HFFc6 (cell line): ENCODE results near the gene BCAT1. TPM values are rescaled to one million over a fixed set of nuclear protein-coding genes. Genes with fewer than 3 reads are reported as not detected.

ENCODE experiments used
- DNase-seq: peaks from one replicate; pipeline ENCODE4 v3.0.0-alpha.2; 2018
- H3K27ac Mint-ChIP-seq: 2 replicates; pipeline ENCODE4 v1.8.0; 2020; ENCODE audit warnings: mild to moderate bottlenecking, mixed read lengths
- H3K27me3 Mint-ChIP-seq: 2 replicates; pipeline ENCODE4 v1.8.0; 2021; ENCODE audit warnings: mild to moderate bottlenecking, moderate library complexity, mixed read lengths; ENCODE audit not compliant: insufficient read depth
- H3K36me3 Mint-ChIP-seq: 2 replicates; pipeline ENCODE4 v1.8.0; 2021; ENCODE audit warnings: low read depth, mixed read lengths
- H3K4me1 Mint-ChIP-seq: 2 replicates; pipeline ENCODE4 v1.8.0; 2020; ENCODE audit warnings: low read depth, mixed read lengths
- H3K4me3 Mint-ChIP-seq: 2 replicates; pipeline ENCODE4 v1.8.0; 2020; ENCODE audit warnings: mild to moderate bottlenecking, moderate library complexity, mixed read lengths
- H3K9me3 Mint-ChIP-seq: 2 replicates; pipeline ENCODE4 v1.8.0; 2020; ENCODE audit warnings: mild to moderate bottlenecking, mixed read lengths
- total RNA-seq, 6 experiments: library from RNA; stranded (reverse); fragmentation: NEBNext Ultra II Directional; extraction: Animal tissue kit (Norgen Biotek cat#: 25700); gene quantifications; 2 replicates in 1 of 6; 3 replicates in 5 of 6; pipeline ENCODE4 v1.2.3, GENCODE V29; 2021
- TF ChIP-seq, protein P1 (sequence below): fragments of 200-600 bp; sonication (generic); IDR thresholded peaks from 2 replicates; pipeline ENCODE4 v1.5.0; 2021; ENCODE audit warnings: antibody characterized with exemption, mild to moderate bottlenecking

BCAT1 gene
- total RNA-seq, 6 experiments from 2014 or later, result 156 to 180 (median 173) TPM

DNA sequence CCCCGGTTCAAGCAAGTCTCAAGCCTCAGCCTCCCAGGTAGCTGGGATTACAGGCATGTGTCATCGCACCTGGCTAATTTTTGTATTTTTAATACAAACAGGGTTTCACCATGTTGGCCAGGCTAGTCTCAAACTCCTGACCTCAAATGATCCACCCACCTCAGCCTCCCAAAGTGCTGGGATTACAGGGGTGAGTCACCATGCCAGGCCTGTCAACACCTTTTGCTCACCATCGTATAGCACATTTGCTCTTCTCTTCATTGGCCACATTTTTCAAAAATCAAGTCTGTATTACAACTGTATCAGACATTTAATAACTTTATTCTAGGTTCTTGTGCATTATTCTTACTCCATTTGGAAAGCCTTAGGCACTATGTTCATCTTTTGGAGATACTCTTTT, 50.3 kb downstream of the BCAT1 start:
- Mint-ChIP-seq H3K4me1 (peaks cover 86% of the 10 kb centered on the region), H3K27ac (peak overlapping the region; percentile 36; the same call in 1 of the 2 replicates), H3K27me3 (peaks cover 2% of the 10 kb centered on the region), H3K36me3 (peaks cover 25% of the 10 kb centered on the region), H3K9me3 (no peaks in the 10 kb centered on the region), H3K4me3 (no peak overlapping the region)
- TF ChIP-seq, protein P1, sequence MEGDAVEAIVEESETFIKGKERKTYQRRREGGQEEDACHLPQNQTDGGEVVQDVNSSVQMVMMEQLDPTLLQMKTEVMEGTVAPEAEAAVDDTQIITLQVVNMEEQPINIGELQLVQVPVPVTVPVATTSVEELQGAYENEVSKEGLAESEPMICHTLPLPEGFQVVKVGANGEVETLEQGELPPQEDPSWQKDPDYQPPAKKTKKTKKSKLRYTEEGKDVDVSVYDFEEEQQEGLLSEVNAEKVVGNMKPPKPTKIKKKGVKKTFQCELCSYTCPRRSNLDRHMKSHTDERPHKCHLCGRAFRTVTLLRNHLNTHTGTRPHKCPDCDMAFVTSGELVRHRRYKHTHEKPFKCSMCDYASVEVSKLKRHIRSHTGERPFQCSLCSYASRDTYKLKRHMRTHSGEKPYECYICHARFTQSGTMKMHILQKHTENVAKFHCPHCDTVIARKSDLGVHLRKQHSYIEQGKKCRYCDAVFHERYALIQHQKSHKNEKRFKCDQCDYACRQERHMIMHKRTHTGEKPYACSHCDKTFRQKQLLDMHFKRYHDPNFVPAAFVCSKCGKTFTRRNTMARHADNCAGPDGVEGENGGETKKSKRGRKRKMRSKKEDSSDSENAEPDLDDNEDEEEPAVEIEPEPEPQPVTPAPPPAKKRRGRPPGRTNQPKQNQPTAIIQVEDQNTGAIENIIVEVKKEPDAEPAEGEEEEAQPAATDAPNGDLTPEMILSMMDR, result no peak
- DNase-seq, result no peak

DNA sequence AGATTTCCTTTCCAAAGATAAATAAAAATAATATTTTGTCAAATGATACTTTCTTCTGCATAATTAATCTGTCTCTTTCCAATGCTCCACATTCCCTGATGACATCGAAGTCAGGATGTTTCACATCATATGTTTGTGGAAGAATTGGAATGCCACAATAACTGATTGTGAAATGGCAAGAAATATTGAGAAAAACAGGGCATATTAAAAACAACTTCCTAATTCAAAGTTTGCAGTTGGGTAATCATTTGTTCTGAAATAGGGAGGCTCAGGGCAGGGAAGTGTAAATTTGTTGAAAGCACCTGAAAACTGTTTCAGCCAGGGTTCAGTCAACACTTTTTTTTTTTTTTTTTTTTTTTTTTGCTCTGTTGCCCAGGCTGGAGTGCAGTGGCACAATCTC, 50.7 kb downstream of the BCAT1 start:
- no peaks in the 10 kb centered on the region for H3K9me3 Mint-ChIP-seq
- TF ChIP-seq, protein P1, result no peak
- H3K27me3 Mint-ChIP-seq, result peaks cover 2% of the 10 kb centered on the region
- H3K4me1 Mint-ChIP-seq, result peaks cover 82% of the 10 kb centered on the region
- peaks cover 25% of the 10 kb centered on the region for H3K36me3 Mint-ChIP-seq
- H3K4me3 Mint-ChIP-seq, result peak overlapping the region; percentile 53
- H3K27ac Mint-ChIP-seq, result peak overlapping the region; percentile 53
- DNase-seq, result no peak

DNA sequence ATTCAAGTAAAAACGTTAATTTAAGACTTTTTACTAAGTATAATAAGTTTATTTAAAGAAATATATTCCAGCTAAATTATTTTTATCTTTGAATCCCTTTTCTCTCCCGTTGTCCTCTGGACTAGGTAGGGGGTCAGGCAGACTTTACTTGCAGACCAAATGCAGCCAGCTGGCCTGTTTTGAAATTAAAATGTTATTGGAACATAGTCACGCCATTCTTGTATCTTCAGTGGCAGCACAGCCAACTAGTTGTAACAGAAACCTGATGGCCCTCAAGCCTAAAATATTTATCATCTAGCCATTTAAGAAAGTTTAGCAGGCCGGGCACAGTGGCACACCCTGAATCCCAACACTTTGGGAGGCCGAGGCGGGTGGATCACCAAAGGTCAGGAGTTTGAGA, 52.7 kb downstream of the BCAT1 start:
- H3K4me1 Mint-ChIP-seq, result peaks cover 65% of the 10 kb centered on the region
- DNase-seq, result no peak
- no peaks in the 10 kb centered on the region; the same call in 1 of the 2 replicates for H3K27me3 Mint-ChIP-seq
- peaks cover 31% of the 10 kb centered on the region for H3K36me3 Mint-ChIP-seq
- 0 out of 2 replicates have a peak overlapping the region, but pooled peaks have one; percentile 1 for H3K27ac Mint-ChIP-seq
- H3K9me3 Mint-ChIP-seq, result no peaks in the 10 kb centered on the region
- no peak overlapping the region for H3K4me3 Mint-ChIP-seq
- TF ChIP-seq, protein P1, result no peak

DNA sequence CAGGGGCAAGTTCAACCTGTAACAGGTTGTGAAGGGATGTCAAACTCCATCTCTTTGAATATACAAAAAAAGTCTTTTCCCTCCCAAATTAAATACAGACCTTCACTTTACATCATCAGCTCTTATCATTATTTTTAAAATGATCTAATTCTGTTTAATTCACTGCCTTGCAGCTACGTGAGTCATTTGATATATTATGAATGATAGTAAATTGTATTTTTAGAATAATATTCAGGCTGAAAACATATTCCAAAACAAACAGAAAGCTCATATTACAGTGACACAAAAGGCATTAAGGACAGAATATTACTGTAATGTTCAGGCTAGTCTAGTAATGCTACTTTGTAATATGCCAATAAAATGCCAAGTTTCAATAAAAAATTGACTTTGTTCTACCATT, 53.3 kb downstream of the BCAT1 start:
- no peak for DNase-seq
- H3K9me3 Mint-ChIP-seq, result no peaks in the 10 kb centered on the region
- H3K27me3 Mint-ChIP-seq, result no peaks in the 10 kb centered on the region; the same call in 1 of the 2 replicates
- peak overlapping the region; percentile 34; the same call in 1 of the 2 replicates for H3K4me3 Mint-ChIP-seq
- peaks cover 59% of the 10 kb centered on the region for H3K4me1 Mint-ChIP-seq
- peaks cover 31% of the 10 kb centered on the region for H3K36me3 Mint-ChIP-seq
- TF ChIP-seq, protein P1, result no peak
- H3K27ac Mint-ChIP-seq, result no peak overlapping the region

DNA sequence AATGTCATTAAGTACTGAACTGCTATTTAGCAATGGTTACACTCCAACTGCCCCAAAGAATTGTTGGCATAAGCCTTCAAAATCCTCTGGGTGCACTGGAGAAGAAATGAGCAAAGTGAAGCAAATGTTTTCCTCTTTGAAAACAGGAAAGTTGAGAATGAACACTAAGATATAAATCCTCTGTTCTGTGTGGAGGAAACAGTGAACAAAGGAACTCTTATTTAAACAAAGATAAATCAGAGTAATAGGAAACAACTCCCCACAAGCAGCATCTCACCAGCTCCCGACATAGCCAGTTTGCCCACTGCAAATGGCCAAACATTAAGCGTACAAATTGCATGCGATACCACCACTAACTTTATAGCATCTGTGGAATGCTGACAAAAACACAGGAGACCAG, 54.0 kb downstream of the BCAT1 start:
- Mint-ChIP-seq H3K36me3 (peaks cover 31% of the 10 kb centered on the region), H3K9me3 (no peaks in the 10 kb centered on the region), H3K27me3 (no peaks in the 10 kb centered on the region; the same call in 1 of the 2 replicates), H3K27ac (no peak overlapping the region), H3K4me3 (no peak overlapping the region; the same call in 1 of the 2 replicates), H3K4me1 (peaks cover 57% of the 10 kb centered on the region)
- no peak for DNase-seq
- TF ChIP-seq, protein P1, result no peak
